SK-N-MC (cell line): Measurements from ENCODE around the gene TMEM222.
A peak's percentile ranks its signal among the peaks of the same experiment; 100 is the strongest.

Source experiments
- DNase-seq: peaks from one replicate; pipeline ENCODE4 v3.0.0-alpha.2; 2011; ENCODE audit warnings: low read depth, low spot score
- H3K27ac ChIP-seq: fragments of 200-600 bp; sonication (generic); 2 replicates; pipeline ENCODE4 v1.5.1; 2016; ENCODE audit warnings: mixed run types
- H3K36me3 ChIP-seq: fragments of 200-600 bp; sonication (generic); 2 replicates; pipeline ENCODE4 v1.6.1; 2017; ENCODE audit warnings: antibody characterized with exemption, low read length, mixed read lengths; ENCODE audit not compliant: insufficient read depth
- H3K4me3 ChIP-seq: fragments of 200-600 bp; sonication (generic); 2 replicates; pipeline ENCODE4 v1.5.1; 2016
- H3K9ac ChIP-seq: fragments of 200-600 bp; sonication (generic); 2 replicates; pipeline ENCODE4 v1.8.0; 2017; ENCODE audit warnings: mixed run types, mixed read lengths; ENCODE audit not compliant: insufficient read length
- H3K9me3 ChIP-seq: fragments of 200-600 bp; sonication (generic); 2 replicates; pipeline ENCODE4 v1.6.1; 2017; ENCODE audit warnings: low read depth, mild to moderate bottlenecking, antibody characterized with exemption, low read length, moderate library complexity, mixed read lengths
- EZH2 ChIP-seq: fragments of 200-600 bp; sonication (generic); IDR thresholded peaks from one replicate; pipeline ENCODE4 v1.6.1; 2017; ENCODE audit warnings: antibody characterized with exemption
- FOXP2 ChIP-seq: optimal IDR thresholded peaks from 2 replicates; pipeline ENCODE3; 2011; ENCODE audit warnings: mild to moderate bottlenecking, moderate library complexity; ENCODE audit not compliant: insufficient read depth; ENCODE audit errors: extremely low read length, control extremely low read depth
- POLR2AphosphoS5 ChIP-seq: IDR thresholded peaks from 2 replicates; pipeline ENCODE4 v1.6.1; 2012; ENCODE audit warnings: mild to moderate bottlenecking, low read depth, low read length, borderline replicate concordance

Gene TMEM222

GRCh38 chr1:27318136-27318535, 3.8 kb upstream of the TMEM222 start:
- H3K36me3 ChIP-seq = no peaks in the 10 kb centered on the region
- H3K4me3 ChIP-seq = peak overlapping the region; percentile 68
- H3K27ac ChIP-seq = peak overlapping the region; percentile 76
- peak; percentile 37 for DNase-seq
- H3K9me3 ChIP-seq = no peaks in the 10 kb centered on the region
- H3K9ac ChIP-seq = peak overlapping the region; percentile 57
- peak; percentile 78 for TF ChIP-seq FOXP2
- TF ChIP-seq POLR2AphosphoS5 = no peak

- H3K36me3 ChIP-seq = no peaks in the 10 kb centered on the region
- no peak for DNase-seq
- no peaks in the 10 kb centered on the region for H3K9me3 ChIP-seq
- H3K9ac ChIP-seq = peak overlapping the region; percentile 57
- H3K27ac ChIP-seq = peak overlapping the region; percentile 76
- peak overlapping the region; percentile 68 for H3K4me3 ChIP-seq
- TF ChIP-seq FOXP2 (no peak), POLR2AphosphoS5 (no peak), EZH2 (no peak)
Observed at GRCh38 chr1:27318596-27318995, 3.4 kb upstream of the TMEM222 start.

- Histone ChIP-seq H3K9me3 (no peaks in the 10 kb centered on the region), H3K36me3 (peaks cover 28% of the 10 kb centered on the region), H3K4me3 (peak overlapping the region; percentile 100), H3K27ac (peak overlapping the region; percentile 90), H3K9ac (peak overlapping the region; percentile 100)
- DNase-seq = no peak
- TF ChIP-seq POLR2AphosphoS5 (no peak), EZH2 (no peak), FOXP2 (no peak)
Observed at GRCh38 chr1:27322569-27323240, 742 bp downstream of the TMEM222 start.

GRCh38 chr1:27325286-27325685, 3.3 kb downstream of the TMEM222 start:
- H3K36me3 ChIP-seq = peaks cover 37% of the 10 kb centered on the region
- no peaks in the 10 kb centered on the region for H3K9me3 ChIP-seq
- H3K9ac ChIP-seq = no peak overlapping the region
- no peak for TF ChIP-seq FOXP2
- TF ChIP-seq POLR2AphosphoS5 = no peak
- no peak for TF ChIP-seq EZH2
- no peak overlapping the region for H3K27ac ChIP-seq
- no peak for DNase-seq
- no peak overlapping the region for H3K4me3 ChIP-seq

GRCh38 chr1:27327964-27328363, 6.0 kb downstream of the TMEM222 start:
- TF ChIP-seq POLR2AphosphoS5 (no peak), FOXP2 (no peak), EZH2 (no peak)
- H3K36me3 ChIP-seq = peaks cover 58% of the 10 kb centered on the region
- H3K27ac ChIP-seq = no peak overlapping the region
- H3K9ac ChIP-seq = no peak overlapping the region
- no peak for DNase-seq
- no peak overlapping the region for H3K4me3 ChIP-seq
- no peaks in the 10 kb centered on the region for H3K9me3 ChIP-seq

GRCh38 chr1:27330786-27331185, 8.8 kb downstream of the TMEM222 start:
- no peak overlapping the region for H3K9ac ChIP-seq
- TF ChIP-seq POLR2AphosphoS5 (no peak), EZH2 (no peak), FOXP2 (no peak)
- H3K9me3 ChIP-seq = no peaks in the 10 kb centered on the region
- no peak overlapping the region for H3K4me3 ChIP-seq
- no peak for DNase-seq
- no peak overlapping the region for H3K27ac ChIP-seq
- H3K36me3 ChIP-seq = peaks cover 58% of the 10 kb centered on the region

GRCh38 chr1:27331426-27331825, 9.5 kb downstream of the TMEM222 start:
- peaks cover 52% of the 10 kb centered on the region for H3K36me3 ChIP-seq
- no peak overlapping the region for H3K9ac ChIP-seq
- no peak overlapping the region for H3K27ac ChIP-seq

GRCh38 chr1:27331922-27332321, 10.0 kb downstream of the TMEM222 start:
- Histone ChIP-seq H3K4me3 (no peak overlapping the region), H3K9me3 (no peaks in the 10 kb centered on the region), H3K9ac (no peak overlapping the region), H3K36me3 (peaks cover 47% of the 10 kb centered on the region; the same call in 1 of the 2 replicates), H3K27ac (no peak overlapping the region)
- TF ChIP-seq POLR2AphosphoS5 (no peak), FOXP2 (no peak), EZH2 (no peak)
- DNase-seq = no peak

More at GRCh38 chr1:27331426-27331825, 9.5 kb downstream of the TMEM222 start:
- no peaks in the 10 kb centered on the region for H3K9me3 ChIP-seq
- no peak for DNase-seq
- no peak overlapping the region for H3K4me3 ChIP-seq
- TF ChIP-seq EZH2 = no peak

GRCh38 chr1:27332536-27333281, 10.7 kb downstream of the TMEM222 start:
- peaks cover 45% of the 10 kb centered on the region; the same call in 1 of the 2 replicates for H3K36me3 ChIP-seq
- H3K9me3 ChIP-seq = no peaks in the 10 kb centered on the region
- H3K27ac ChIP-seq = no peak overlapping the region
- TF ChIP-seq FOXP2 (no peak), EZH2 (no peak), POLR2AphosphoS5 (no peak)
- H3K9ac ChIP-seq = no peak overlapping the region
- no peak overlapping the region for H3K4me3 ChIP-seq
- no peak for DNase-seq
